Ramos (cell line): ENCODE measurements around the gene ISG20.

Source experiments
- in situ Hi-C: fragments of 300-500 bp; cut with MboI; formaldehyde crosslinking; loops from one replicate; pipeline ENCODE4 v1.14.3; 2022; ENCODE audit warnings: low sequenced_read_pairs; ENCODE audit not compliant: unreplicated experiment

ISG20 gene

DNA sequence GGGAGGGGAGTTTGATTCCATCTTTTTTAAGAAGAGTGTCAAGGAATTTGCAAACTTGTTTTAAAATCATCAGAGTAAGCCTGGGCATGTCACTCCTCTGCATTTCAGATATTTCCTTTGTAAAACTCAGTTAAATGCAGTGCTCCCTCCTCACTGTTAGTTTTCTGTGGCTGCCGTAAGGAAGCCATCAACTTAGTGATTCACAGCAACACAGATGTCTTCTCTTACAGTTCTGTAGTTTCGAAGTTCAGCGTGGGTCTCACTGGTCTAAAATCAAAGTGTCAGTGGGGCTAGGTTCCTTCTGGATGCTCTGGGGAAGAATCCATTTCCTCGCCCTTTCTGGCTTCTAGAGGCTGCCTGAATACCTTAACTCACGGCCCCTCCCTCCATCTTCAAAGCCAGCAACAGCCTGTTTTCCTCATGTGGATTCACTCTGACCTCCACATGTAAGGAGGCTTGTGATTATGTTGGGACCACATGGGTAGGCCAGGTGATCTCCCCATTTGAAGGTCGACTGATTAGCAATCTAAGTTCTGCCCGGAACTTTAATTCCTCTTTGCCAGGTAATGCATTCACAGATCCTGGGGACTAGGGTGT is 12.4 kb downstream of the ISG20 start:
- in situ Hi-C loops, result no loop called here

DNA sequence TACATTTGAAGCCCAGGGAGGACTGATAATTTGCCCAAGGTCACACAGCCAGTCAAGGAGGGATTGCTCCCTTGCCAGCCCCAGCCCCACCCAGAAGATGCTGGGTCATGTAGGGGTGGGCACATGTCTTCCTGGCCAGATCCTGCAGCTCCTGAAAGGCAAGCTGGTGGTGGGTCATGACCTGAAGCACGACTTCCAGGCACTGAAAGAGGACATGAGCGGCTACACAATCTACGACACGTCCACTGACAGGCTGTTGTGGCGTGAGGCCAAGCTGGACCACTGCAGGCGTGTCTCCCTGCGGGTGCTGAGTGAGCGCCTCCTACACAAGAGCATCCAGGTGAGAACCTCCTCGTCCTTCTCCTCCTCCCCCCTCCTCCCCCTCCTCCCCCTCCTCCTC is 13.2 kb downstream of the ISG20 start:
- in situ Hi-C loops, result no loop called here

DNA sequence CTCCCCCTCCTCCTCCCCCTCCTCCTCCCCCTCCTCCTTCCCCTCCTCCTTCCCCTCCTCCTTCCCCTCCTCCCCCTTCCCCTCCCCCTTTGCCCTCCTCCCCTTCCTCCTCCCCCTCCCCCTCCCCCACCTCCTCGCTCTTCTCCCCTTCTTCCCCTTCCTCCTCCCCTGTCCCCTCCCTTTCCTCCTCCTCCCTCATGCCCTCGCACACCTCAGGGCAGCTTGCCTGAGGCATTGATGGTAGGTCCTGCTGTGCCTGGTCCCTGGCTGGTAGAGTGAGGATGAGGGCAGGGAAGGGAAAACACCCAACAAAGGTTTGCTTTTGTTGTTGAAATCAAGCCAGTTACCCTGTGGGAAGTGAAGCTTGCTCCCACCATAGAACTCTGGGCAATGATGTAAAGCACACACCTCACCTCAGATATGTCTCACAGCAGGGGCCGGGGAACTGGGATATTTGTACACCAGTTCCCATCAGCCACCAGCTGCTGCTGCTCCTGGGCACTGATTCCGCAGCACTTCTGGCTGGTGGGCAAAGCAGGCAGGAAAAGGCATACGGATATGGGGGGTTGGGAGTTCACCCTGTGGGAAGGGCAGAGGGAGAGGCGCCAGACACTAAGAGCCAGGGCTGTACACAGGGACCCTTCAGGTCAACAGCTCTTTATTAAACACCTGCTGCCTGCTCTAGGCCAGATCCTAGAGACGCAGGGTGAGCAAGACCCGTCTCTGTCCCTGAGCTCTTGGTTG is 13.8 kb downstream of the ISG20 start:
- in situ Hi-C loops, result no loop called here

DNA sequence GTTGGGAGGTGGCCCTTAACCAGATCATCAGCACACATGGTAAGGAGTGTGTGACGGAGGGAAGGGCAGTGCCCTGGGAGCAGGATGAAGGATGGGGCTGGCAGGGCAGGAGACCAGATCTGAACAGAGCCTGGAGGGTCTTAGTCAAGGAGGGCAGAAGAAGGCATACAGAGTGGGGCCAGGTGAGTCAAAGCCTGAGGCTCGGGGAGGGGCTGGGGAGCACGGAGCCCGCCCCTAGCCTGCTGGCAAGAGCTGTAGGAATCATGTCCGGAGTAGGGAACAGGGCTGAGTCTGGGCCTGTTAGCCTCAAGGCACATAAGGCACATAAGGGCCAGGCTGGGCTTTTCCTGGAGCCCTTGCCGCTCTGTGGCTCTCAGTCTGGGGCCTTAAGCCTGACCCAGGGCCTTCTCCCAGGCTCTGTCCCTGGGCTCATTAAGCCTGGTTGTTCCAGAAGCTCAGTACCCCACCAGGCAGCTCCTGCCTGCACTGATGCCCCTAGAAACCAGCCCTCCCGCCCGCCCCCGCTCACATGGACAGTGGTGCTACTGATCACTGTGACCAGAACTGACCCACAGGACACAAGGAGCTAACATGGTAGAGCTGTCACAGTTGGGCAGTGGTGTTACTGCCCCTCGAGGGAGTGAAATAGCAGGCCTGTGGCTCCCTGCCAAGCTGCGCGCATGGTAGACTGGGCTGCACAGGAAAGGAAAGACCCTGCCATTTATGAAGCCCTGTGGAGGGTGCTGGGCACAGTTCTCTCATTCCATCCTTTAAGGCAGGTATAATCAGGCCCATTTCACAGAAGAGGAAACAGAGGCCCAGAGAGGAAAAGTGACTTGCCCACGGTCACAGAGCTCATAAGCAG is 14.6 kb downstream of the ISG20 start:
- in situ Hi-C loops, result no loop called here

DNA sequence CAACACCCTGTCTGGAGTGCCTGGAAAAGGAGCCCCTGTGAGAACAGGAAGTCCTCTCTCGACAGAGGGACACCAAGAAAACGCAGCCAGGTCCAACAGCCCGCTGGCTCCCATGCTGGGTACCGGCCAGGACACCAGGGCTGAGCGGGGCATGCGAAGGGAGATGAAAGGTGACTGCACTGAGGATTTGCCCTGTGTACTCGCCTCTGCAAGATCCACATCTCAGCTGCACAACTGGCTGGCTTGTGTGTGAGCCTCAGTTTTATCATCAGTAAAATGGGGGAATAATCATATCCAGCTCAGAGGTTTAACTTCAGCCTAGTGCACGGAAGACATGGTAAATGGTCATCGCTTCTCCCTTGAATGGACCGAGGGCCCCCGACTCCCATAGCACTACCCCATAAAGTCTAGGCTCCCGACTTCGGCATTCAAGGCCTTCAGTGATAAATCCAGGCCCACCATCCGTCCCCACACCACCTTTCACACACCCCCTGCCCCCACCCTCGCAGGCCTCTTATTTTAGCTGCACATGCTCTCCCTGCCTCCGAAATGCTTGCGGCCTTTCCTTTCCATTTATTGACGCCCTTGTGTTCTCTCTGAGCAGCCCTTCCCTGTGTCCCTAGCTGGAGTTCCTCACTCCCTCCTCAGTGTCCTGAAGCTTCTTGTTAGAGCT is 15.8 kb downstream of the ISG20 start:
- in situ Hi-C loops, result no loop called here

DNA sequence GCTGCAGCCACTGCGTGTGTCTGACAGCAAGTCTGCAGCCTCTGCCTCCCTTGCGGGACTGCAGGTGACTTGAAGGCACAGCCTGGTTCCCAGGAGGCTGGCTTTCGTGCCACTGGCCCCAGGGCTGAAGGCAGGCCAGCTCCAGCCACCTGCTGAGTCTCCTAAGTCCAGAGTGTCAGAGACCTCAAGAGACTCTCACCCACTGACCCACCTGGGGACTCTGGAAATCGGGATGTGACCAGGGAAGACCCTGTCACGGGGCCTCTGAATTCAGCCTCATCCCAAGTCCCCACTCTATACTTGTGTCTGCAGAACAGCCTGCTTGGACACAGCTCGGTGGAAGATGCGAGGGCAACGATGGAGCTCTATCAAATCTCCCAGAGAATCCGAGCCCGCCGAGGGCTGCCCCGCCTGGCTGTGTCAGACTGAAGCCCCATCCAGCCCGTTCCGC is 16.3 kb downstream of the ISG20 start:
- in situ Hi-C loops, result no loop called here

DNA sequence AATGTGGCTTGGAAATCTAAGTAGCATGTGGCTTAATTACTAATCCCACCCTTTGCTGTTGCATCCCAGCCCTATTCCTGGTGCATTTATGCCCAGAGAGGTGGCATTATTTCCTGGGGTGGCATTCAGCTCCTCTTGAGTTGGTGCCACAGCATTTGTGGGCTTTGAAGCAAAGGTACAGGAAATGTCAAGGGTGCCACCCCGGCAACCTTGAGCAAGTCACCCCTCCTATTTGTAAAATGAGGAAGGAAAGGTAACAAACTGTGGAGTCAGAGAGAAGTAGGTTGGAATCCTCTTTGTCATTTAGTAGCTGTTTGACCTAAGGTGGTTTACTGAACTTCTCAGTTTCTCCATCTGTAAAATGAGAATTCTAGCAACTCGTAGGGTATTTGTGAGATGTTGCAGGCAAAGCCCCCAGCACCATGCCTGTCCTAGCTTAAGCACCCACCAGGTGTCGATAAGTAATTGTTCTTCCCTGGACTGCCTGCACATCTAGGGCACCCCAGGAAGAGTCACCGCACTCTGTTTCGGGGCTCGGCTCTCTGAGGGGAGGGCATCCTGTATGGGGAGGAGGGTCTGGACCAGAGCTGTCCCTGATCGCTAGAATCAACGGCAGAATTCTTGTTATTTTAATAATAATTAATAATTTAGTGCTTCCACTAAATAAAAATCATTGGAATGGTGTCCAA is 17.1 kb downstream of the ISG20 start:
- in situ Hi-C loops, result no loop called here

DNA sequence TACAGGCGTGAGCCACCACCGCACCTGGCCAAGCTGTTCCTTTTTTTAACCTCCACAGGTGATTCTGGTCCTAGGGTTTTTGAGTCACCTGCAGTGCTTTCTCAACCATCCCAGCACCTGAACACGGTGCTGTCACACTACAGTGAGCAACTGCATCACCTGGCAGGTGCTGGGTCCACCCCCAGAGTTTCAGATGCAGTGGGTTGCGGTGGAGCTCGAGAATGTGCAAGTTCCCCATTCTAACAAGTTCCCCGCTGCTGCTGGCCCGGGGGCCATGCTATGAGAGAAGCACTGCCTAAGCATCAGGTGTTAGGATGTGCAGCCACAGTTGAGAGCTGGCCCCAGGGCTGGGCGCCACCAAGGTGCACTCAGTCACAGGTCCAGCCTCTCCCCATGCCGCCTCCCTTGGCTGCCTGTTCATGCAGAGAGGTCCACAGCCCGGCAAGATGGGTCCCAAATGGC is 18.0 kb downstream of the ISG20 start:
- in situ Hi-C loops, result no loop called here

DNA sequence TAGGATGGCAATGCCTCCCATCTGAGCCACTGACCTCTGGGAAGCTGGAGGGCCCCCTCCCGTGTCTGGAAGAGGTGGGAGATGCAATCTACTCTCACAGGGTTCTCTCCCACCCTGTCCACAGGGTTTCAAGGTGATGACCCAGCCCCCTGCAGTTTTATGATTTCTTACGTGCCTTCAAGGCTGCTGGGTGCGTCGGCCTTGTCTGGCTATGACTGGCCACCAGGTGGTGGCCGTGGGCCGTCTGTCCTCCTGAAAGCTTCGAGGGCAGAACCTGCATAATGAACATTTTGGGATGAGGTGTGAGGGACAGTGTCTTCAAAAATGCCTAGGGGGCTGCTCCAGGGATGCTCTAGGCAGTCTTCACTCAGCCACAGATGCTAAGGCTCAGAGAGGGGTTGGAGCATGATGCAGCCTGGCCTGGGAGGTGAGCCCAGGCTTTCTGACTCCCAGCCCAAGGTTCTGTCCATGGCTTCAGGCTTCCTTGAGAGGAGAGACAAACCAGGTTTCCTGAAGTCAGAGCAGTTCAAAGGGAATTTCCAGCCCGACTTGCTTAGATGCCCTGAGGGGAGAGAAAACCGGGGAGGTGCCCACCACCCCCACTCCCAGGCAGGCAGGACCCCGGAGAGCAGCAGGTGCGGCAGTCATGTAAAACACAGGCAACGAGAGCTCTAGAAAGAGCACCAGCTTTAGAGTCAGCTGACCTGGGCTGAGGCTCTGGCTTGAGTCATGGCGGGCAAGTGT is 18.7 kb downstream of the ISG20 start:
- in situ Hi-C loops, result no loop called here

DNA sequence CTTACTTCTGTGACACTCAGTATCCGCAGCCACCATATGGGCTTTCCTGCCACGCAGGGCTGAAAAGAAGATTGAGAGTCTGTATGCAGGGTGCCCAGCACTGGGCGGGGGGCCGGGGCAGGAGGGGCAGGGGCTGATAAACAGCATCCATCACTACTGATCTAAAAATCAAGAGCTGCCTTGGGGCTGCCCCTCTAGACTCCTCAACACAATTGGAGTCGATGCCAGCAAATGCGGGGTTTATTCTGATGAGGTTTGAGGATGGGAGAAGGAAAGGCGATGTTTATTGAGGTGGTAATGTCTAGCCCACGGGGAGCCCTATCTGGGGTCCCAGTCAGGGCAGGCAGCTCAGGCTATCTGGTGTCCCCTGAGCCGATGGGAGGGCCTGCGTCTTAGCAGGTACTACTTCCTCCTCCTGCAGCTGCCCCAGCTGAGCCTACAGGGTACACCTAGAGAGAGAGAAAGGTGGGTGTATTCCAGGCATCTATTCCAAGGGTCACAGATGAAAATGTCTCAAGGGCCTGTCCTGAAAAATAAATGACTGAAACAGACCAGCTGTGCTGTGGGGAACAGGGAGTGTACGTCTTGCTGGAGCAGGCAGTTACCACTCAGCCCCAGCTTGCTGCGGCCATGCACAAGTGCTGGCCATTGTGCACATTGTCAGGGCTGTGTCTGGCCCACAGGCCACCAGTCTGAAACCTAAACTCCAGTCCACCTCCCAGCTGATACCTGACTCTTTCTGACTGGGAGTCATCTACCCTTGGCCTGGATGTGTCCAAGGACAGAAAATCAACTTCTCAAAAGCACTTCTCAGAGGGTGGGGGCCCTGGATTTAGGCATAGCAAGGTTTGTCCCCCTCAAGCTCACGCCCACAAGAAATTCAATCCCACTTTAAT is 19.5 kb downstream of the ISG20 start:
- in situ Hi-C loops, result no loop called here

DNA sequence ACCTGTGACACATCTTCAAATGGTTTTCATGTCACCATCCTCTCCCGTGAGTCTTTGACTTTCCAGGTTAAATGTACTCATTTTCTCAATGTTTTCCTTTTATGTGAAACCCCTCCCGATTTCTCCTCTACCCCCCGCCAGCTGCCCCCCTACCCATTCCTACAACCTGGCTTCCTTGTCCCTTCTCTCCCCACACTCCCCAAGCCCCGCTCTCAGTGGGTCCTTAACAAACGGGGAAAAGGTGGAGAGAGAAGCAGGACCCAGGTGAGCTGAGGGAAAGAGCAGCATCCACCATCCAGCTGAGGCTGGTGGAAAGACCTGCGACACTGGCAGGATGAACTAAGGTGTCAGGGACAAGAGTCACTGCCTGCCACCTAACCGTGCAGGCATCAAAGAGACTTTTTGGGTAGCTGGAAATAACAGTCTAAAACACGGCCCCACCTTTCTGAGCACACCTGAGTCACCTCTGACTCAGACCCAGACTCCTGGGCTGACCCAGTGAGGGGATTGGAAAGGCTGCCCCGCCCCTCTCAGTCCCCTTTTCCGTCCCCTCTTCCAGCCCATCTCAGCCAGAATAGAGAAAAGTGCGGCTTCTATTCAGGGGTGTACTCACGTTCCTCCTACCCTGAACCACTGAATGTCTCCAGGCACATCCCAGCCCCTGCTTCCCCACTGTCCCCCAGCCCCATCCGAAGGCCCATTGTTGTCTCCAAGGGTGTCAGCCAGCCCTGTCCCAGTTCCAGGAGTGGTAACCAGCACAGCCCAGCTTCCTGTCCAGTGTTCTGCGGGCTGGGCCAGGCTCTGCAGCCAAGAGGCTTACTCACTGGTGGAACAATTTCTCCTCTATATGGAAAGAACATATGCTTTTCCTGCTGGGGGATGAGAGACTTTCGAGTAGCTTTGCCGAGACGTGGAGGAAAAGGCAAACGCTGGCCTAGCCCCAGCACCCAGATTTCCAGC is 20.4 kb downstream of the ISG20 start:
- in situ Hi-C loops, result no loop called here

DNA sequence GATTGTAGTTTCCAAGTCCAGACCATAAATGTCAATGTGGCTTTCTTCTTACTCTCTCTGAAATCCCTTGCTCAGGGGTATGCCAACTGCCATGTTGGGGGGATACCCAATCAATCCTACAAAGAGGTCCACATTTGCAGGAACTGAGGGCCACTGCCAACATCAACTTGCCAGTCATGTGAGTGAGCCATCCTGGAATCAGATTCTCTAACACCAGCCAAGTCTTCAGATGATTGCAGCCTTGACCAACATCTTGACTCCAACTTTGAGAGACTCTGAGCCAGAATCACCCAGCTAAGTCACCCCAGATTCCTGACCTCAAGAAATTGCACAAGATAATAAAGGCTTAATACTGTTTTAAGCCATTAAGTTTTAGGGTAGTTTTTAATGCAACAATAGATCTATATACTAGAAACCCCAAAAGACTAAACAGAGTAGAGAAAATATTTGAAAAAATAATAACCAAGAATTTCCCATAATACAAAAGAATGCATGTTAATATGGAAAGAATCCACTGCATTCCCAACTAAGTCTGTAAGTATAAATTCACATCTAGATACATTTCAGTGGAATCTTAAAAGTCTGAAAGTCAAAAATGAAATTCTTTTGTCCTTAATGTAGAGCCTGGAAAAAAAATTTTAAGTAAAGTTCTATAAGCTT is 22.4 kb downstream of the ISG20 start:
- in situ Hi-C loops, result loop anchor here (5.0 kb wide), 1 partner anchor 184 kb away; no protein-coding TSS in a partner anchor

DNA sequence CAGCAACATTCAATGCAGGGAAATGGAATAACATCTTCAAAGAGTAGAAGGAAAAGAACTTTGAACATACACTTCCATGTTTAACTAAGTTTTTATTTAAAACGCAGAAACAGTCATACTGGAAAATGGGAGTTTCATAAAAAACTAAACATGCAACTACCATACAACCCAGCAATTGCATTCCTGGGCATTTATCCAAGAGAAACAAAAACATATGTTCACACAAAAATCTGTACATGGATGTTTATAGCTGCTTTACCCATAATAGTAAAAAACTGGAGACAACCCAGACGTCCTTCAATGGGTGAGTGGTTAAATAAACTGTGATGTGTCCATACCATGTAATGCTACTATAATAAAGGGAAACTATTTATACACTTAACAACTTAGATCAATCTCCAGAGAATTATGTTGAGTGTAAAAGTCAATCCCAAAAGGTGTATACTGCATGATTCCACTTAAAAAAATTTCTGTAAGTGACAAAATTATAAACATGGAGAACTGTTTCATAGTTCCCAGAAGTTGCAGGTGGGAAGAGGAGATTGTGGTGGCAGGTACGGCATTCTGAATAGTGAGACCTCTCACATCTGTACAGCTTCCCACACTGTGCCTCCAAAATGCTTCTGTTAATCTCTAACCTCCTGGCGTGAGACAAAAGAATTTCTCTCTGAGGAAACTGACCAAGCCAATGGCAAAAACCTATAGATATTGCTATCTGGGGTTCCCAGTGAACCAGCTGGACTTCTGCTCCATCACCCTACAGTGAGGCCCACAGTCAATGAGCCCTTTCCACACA is 23.1 kb downstream of the ISG20 start:
- in situ Hi-C loops, result loop anchor here (5.0 kb wide), 1 partner anchor 185 kb away; no protein-coding TSS in a partner anchor

DNA sequence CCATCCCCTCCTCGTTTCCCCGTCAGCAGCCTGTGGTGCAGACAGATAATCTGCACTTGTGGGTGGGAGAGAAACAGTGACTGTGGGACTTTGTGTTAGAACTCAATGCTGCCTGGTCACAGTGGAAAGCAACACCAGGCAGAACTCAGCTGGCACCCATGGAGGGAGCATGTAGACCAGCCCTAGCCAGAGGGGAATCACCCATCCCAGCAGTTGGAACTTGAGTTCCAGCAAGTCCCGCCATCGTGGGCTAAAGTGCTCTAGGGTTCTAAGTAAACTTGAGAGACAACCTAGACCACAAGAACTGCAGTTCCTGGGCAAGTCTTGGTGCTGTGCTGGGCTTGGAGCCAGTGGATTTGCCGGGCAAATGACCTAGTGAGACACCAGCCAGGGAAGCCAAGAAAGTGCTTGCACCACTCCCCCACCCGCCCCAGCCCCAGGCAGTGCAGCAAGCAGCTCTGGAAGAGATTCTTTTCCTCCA is 24.4 kb downstream of the ISG20 start:
- in situ Hi-C loops, result loop anchor here (5.0 kb wide), 1 partner anchor 186 kb away; no protein-coding TSS in a partner anchor

DNA sequence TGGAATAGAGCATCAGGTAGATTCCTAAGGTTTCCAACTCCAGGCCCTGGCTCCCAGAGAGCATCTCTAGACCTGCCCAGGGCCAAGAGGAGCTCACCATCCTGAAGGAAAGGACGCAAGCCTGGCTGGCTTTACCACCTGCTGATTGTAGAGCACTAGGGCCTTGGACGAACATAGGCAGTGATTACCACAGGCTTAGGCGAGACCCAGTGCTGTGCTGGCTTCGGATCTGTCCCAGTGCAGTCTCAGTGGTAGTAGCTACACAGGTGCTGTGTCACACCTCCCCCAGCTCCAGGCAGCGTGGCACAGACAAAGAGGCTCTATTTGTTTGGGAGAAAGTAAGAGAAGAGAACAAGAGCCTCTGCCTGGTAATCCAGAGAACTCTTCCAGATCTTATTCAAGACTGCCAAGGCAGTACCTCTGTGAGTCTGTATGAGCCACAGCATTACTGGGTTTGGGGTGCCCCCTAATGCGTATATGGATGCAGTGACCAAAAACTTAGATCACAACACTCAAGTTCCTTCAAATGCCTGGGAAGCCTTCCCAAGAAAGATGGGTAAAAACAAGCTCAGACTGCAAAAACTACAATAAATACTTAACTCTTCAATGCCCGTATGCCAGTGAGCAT is 25.4 kb downstream of the ISG20 start:
- in situ Hi-C loops, result loop anchor here (5.0 kb wide), 1 partner anchor 187 kb away; no protein-coding TSS in a partner anchor
